Nephron (organoid): ENCODE measurements around the gene LRRTM4.

ENCODE experiments used
- H3K27ac Mint-ChIP-seq, 3 experiments: 2 replicates each; pipeline ENCODE4 v1.8.0; 2020; ENCODE audit warnings: mixed read lengths in 3 of 3, mild to moderate bottlenecking in 2 of 3, moderate library complexity in 1 of 3
- H3K27me3 Mint-ChIP-seq: 2 replicates; pipeline ENCODE4 v1.8.0; 2021; ENCODE audit warnings: low read depth, mild to moderate bottlenecking, moderate library complexity, mixed read lengths
- H3K36me3 Mint-ChIP-seq: 2 replicates; pipeline ENCODE4 v1.8.0; 2020; ENCODE audit warnings: low read depth, mixed read lengths
- H3K4me1 Mint-ChIP-seq: 2 replicates; pipeline ENCODE4 v1.8.0; 2020; ENCODE audit warnings: mixed read lengths
- H3K4me3 Mint-ChIP-seq, 3 experiments: 2 replicates each; pipeline ENCODE4 v1.8.0; 2020; ENCODE audit warnings: mild to moderate bottlenecking in 3 of 3, mixed read lengths in 3 of 3, moderate library complexity in 2 of 3
- H3K9me3 Mint-ChIP-seq: 2 replicates; pipeline ENCODE4 v1.8.0; 2020; ENCODE audit warnings: mixed read lengths
- CTCF ChIP-seq, 3 experiments: fragments of 200-600 bp; sonication (generic); IDR thresholded peaks; one replicate each; pipeline ENCODE4 v1.5.0; 2021; ENCODE audit warnings: antibody characterized with exemption in 3 of 3; ENCODE audit not compliant: unreplicated experiment in 3 of 3

LRRTM4 gene

GRCh38 chr2:76749858-76750257 lies 772.3 kb downstream of the LRRTM4 start:
- TF ChIP-seq CTCF (IDR thresholded peaks at IDR 0.05; ENCODE audit: unreplicated experiment in 3 of 3): no peak
- Mint-ChIP-seq H3K27ac (no peak overlapping the region), H3K4me3 (no peak overlapping the region), H3K36me3 (no peaks in the 10 kb centered on the region), H3K9me3 (no peaks in the 10 kb centered on the region), H3K4me1 (peaks cover 13% of the 10 kb centered on the region), H3K27me3 (no peaks in the 10 kb centered on the region)

- no peaks in the 10 kb centered on the region for H3K36me3 Mint-ChIP-seq
- H3K4me3 Mint-ChIP-seq: no peak overlapping the region
- no peaks in the 10 kb centered on the region for H3K9me3 Mint-ChIP-seq
- H3K4me1 Mint-ChIP-seq: peaks cover 13% of the 10 kb centered on the region
- no peaks in the 10 kb centered on the region for H3K27me3 Mint-ChIP-seq
- no peak overlapping the region for H3K27ac Mint-ChIP-seq
- no peak for TF ChIP-seq CTCF (IDR thresholded peaks at IDR 0.05; ENCODE audit: unreplicated experiment in 3 of 3)
Measured at GRCh38 chr2:76748581-76749296, 773.4 kb downstream of the LRRTM4 start.

GRCh38 chr2:76745605-76746004 lies 776.6 kb downstream of the LRRTM4 start:
- H3K4me3 Mint-ChIP-seq: no peak overlapping the region
- no peak overlapping the region for H3K27ac Mint-ChIP-seq
- peaks cover 16% of the 10 kb centered on the region for H3K4me1 Mint-ChIP-seq
- H3K27me3 Mint-ChIP-seq: no peaks in the 10 kb centered on the region
- H3K36me3 Mint-ChIP-seq: no peaks in the 10 kb centered on the region
- H3K9me3 Mint-ChIP-seq: no peaks in the 10 kb centered on the region
- no peak for TF ChIP-seq CTCF (IDR thresholded peaks at IDR 0.05; ENCODE audit: unreplicated experiment in 3 of 3)

- H3K4me3 Mint-ChIP-seq: no peak overlapping the region
- H3K27ac Mint-ChIP-seq: no peak overlapping the region
- no peaks in the 10 kb centered on the region for H3K9me3 Mint-ChIP-seq
- no peaks in the 10 kb centered on the region for H3K36me3 Mint-ChIP-seq
- no peak for TF ChIP-seq CTCF (IDR thresholded peaks at IDR 0.05; ENCODE audit: unreplicated experiment in 3 of 3)
- H3K4me1 Mint-ChIP-seq: peaks cover 7% of the 10 kb centered on the region
- no peaks in the 10 kb centered on the region for H3K27me3 Mint-ChIP-seq
Measured at GRCh38 chr2:76737607-76738006, 784.6 kb downstream of the LRRTM4 start.

- Mint-ChIP-seq H3K9me3 (no peaks in the 10 kb centered on the region), H3K27ac (no peak overlapping the region), H3K4me1 (no peaks in the 10 kb centered on the region), H3K36me3 (no peaks in the 10 kb centered on the region), H3K4me3 (no peak overlapping the region), H3K27me3 (no peaks in the 10 kb centered on the region)
- no peak for TF ChIP-seq CTCF (IDR thresholded peaks at IDR 0.05; ENCODE audit: unreplicated experiment in 3 of 3)
Measured at GRCh38 chr2:76733736-76734135, 788.4 kb downstream of the LRRTM4 start.

- peaks cover 7% of the 10 kb centered on the region for H3K9me3 Mint-ChIP-seq
- no peak for TF ChIP-seq CTCF (IDR thresholded peaks at IDR 0.05; ENCODE audit: unreplicated experiment in 3 of 3)
- no peaks in the 10 kb centered on the region for H3K4me1 Mint-ChIP-seq
- no peaks in the 10 kb centered on the region for H3K27me3 Mint-ChIP-seq
- H3K27ac Mint-ChIP-seq: no peak overlapping the region
- no peaks in the 10 kb centered on the region for H3K36me3 Mint-ChIP-seq
- no peak overlapping the region for H3K4me3 Mint-ChIP-seq
Measured at GRCh38 chr2:76731157-76731556, 791.0 kb downstream of the LRRTM4 start.
